Embryonic facial prominence (tissue), 1 donor: ENCODE results near the gene INPP4B.

Experiments
- DNase-seq: peaks from one replicate; pipeline ENCODE4 v3.0.0-alpha.2; 2016; ENCODE audit errors: extremely low spot score

The INPP4B gene

DNA sequence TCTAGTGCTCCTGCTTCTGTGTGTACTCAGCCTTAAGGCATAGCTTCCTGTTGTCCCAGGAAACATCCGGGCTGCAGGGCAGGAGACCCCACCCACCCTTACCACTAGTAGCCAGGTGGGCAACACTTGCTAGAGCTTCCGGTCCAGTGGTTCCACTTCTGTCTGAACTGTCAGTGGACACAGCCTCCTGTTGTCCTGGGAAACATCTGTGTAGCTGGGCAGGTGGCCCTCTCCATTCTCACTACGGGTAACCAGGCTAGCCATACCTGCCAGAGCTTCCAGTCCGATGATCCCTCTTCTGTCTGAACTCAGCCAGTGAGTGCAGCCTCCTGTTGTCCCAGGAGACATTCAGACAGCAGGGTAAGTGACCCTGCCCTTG is 372.2 kb downstream of the INPP4B start:
- no peak for DNase-seq

DNA sequence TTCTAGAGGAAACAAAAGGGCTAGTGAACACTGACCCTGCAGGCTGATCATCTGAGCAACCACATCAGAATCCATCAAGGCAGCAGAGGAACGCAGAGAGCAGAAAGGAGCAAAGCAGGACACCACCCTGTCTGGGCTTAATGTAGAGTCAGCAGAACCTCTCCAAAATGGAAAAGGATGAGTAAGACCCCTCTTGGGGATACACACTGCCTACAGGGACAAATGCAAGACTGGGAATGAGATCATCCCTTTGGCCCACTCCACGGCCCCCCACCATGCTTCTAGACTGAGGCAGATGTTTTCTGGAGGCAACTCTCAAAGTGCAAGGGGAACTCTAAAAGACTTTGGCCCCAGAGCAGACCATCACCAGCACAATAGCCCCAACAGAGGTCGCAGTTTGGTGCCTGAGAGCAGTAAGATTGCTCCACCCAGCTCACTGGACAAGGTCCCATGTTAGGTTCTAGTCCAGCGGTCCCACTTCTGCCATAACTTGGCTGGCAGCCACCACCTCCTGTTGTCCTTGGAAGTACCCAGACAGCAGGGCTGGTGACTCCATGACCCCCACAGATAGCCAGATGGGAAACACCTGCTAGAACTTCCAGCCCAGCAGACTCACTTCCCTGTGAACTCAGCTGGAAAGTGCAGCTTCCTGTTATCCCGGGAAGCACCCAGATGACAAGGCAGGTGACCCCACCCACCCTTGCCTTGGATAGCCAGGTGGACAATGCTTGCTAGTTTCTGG is 372.7 kb downstream of the INPP4B start:
- no peak for DNase-seq

DNA sequence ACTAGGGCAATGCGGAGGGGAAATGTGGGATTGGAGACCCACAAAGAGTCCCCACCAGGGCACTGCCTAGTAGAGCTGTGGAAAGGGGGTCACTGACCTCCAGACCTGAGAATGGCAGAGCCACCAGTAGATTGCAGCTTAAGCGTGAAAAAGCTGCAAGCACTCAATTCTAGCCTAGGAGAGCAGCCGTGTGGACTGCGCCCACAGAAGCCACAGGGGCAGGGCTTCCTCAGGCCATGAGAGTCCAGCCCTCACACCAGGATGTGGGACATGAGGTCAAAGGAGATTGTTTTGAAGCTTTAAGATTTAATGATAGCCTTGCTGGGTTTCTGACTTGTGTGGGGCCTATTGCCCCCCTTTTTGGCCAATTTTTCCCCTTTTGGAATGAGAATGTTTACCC is 379.0 kb downstream of the INPP4B start:
- no peak for DNase-seq

DNA sequence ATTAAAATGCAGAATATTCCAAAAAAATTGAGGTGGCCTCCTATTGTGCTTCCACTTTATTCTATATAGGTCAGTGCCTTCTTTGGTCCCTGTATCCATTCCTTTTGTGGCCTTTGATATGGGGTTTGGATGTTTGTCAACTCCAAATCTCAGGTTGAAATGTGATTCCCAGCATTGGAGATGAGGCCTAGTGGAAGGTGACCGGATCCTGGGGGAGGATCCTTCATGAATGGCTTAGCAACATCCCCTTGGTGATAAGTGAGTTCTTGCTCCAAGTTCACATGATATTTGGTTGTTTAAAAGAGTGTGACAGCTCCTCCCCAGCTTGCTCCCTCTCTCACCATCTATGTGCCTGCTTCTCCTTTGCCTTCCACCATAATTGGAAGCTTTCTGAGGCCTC is 380.6 kb downstream of the INPP4B start:
- no peak for DNase-seq

DNA sequence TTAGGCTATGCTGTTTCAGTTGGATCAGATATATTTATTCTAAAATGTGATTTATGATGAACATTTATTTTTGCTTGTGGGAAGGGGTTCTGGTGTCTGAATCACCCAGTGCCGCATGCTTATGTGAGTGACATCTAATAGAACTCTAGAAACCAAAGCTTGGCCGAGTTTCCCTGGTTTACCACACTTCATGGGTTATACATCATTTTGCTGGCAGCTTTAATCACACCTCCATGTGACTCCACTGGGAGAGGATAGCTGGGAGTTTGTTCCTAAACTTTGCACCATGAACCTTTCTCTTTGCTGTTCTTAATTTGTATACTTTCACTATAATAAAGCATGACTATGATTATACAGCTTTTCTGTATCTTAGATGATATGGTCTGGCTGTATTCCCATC is 382.9 kb downstream of the INPP4B start:
- DNase-seq, result no peak

DNA sequence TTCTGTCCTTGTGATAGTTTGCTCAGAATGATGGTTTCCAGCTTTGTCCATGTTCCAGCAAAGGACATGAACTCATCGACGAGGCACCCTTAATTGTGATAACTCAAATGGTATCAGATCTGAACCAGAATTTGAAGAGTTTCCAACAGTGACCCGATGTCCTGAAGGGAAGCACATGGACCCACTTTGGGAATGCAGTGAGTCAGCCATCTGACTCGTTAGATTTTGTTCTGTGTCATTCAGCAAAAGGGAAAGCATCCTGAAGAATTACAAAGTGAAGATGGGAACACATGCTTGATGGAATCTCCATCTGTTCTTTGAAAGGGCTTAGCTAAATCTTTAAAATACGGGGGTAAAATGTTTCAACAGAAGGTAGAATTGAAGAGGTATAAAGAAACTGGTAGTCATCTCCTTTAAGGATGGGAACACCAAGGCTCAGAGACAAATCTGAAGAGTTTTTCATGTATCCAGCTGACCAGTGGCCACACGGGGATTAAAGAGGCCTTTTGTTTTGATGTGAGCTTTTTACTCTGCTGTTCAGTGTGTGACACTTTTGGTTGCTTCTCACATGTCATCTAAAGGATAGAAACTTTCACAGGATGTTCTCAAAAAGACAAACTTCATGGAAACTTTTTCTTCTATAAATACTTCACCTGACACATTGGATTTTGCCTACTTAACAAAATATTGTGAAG is 393.8 kb downstream of the INPP4B start:
- no peak for DNase-seq

DNA sequence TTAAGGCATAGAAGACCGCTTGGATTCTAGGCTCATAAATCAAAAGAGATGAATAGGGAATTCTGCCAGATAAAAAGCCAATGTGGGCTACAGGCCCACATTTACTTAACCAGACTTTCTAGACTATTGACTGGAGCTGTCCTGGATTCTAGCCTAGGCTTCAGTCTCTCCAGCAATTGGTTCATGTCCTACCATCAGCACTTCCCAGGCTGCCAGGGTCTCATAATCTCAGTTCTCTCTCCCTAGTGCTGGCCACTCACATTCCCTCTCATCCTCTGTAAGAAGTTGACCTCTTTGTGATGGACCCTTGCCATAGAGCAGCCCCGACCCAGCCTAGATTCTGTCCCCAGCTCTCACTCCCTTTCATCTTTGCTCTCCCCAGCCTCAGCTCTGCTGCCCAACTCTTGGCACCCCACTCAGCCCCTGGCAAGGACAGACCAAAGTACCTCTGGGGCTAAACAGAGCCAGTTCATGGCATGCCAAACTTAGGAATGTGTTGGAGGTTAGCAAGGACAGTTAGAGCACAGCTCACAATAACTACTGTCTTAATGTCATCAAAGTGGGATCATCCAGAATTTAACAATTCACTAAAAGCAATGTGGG is 396.2 kb downstream of the INPP4B start:
- DNase-seq, result no peak

DNA sequence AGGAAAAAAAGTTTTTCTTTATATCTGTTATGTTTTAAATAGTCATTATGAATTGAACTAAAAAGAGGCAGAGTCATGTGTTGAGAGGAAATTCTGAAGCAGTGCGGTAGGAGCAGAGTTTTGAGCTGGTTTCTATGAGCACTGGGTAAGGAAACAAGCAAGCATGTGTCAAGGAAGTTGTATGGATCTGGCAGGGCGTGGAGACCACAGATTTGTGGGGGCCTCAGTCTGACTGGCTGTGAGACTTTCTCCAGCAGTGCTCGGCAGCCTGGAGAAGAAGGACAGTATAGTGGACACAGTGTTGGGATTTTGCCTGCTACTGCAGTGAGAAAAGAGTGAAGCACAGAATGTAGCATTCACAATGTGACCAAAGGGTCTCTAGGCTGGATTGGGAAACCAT is 399.1 kb downstream of the INPP4B start:
- no peak for DNase-seq

DNA sequence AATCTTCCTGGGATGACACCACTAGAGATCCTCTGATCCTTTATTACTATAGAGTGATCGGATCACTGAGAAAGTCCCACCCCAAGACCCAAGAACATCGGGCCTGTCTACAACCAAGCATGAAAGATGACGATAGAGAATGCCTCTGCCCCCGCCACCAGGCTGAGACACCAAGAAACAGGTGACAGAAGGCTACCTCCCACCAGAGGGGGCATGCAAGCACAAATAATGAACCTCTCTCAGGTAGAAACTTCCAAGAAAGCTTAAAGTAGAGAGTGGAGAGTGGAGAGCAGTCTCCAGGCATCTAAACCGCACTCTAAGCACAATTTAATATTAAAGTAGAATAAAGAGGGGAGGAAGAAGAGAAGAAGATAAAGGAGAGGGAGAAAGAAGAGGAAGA is 402.6 kb downstream of the INPP4B start:
- no peak for DNase-seq

DNA sequence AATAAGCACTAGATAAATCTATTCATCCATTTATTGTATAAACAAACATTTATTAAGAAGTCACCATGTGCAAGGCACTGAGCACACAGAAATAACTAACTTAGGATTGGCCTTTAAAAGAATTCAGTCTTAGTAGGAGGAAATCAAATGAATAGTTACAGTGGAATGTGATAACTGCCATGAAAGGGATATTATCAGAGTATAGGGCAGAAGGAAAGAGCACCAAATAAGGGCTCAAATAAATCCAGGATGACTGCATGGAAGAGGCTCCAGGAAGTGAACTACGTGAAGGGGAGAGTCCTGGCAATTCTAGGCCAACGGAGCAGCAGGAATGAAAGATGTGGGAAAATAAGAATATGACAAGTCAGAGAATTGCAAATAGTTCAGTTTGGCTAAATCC is 406.0 kb downstream of the INPP4B start:
- no peak for DNase-seq

DNA sequence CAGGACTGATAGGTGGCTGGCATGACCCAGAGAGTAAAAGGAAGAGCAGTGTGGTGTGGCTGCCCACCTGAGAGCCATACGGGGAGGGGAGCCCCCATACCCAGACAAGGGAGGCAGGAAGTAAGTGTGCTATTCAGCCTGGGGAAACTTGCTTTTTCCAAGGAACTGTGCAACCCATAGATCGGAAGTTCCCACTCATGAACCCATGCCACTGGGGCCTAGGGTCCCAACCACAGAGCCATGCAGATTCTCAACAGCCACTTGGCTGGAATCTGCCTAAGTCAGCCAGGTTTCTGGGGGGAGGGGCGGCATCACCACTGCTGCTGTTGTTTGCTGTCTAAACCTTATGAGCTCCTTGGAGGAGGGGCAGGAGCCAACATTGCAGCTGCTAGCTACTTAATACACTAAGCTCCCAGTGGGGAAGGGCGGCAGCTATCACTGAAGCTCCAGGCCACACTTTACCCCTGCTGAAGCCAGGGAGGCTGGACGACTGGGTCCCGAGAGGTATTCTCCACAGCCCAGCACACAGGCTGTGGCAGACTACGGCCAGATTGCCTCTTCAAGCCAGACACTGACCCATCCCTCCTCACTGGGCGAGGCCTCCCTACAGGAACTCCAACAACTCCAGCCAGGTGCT is 410.4 kb downstream of the INPP4B start:
- no peak for DNase-seq

DNA sequence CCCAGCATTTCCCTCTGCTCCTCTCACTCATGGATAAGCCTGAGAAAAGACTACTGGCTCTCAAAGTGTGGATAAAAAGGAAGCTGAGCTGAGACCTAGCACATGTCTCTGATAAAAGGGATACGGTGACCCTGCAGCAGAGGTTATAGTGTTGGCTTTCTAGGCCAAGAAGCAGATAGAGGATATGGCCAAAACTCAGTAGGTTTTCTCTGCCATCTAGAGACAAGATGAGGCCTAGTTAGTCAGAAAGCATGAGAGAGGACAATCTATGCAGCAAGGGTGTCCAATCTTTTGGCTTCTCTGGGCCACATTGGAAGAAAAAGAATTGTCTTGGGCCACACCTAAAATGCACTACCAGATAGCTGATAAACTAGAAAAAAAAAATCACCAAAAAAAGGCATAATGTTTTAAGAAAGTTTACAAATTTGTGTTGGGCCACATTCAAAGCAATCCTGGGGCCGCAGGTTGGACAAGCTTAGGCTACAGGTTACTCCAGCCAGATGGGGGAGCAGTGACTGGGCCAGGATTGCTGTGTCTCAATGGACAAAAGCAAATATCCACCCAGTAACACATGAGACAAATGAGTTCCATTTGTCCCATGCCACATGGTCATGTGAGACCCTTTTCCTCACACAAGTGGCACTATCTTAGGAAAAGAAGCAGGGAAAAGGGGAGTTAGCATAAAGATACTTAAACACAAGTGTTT is 411.4 kb downstream of the INPP4B start:
- DNase-seq, result no peak

DNA sequence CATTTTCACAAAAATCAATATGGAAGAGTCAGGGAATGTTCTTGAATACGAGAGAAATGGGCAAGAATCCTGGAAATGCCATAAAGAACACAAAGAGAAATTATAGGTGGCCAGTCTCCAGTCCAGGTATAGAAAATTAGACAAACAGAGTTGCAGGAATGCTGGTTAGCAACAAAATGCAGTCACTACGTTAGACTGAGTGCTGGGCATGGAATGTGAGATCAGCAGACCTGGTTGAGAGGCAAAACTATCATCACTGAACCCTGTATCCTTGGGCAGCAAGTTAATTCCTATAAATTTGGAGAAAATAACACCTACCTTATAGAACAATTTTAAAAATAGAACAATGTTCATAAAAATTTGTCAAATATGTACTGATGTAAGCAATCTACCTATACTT is 417.4 kb downstream of the INPP4B start:
- DNase-seq, result no peak

DNA sequence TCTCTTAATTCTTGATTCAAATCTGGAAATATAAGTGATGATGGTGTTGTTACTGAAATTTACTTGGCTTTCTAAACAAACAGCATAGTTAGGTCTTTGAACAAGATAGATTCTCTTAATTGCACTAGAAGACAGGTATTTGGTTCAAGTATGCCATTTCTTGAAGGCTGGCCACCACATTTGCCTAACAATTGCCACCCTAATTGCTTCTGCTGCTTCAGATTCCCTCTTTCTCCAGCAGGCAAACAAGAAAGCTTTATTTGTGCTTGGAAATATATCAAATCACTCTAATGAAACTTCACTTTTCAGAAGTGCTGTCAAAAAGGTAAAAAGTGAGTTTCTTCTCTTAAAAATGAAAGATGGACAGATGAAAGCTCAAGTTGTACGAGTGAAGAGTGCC is 418.6 kb downstream of the INPP4B start:
- no peak for DNase-seq

DNA sequence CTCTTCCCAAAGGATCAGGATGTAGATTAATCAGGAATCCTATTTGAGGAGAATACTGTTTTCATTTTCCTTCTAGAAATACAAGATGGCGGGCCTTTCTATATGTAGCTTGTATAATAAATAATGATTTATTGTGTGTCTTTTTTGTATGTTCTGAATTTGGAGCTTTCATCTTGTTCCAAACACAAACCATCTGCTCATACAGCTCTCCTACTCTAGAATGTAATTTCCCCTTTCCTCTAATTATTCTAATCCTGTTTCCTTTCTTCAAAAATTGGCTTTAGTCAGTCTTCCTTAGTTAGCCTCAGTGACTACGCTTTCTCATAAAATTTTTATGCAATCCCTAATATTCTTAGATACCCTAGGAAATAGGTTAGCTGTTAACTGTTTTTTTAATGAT is 422.2 kb downstream of the INPP4B start:
- DNase-seq, result no peak

DNA sequence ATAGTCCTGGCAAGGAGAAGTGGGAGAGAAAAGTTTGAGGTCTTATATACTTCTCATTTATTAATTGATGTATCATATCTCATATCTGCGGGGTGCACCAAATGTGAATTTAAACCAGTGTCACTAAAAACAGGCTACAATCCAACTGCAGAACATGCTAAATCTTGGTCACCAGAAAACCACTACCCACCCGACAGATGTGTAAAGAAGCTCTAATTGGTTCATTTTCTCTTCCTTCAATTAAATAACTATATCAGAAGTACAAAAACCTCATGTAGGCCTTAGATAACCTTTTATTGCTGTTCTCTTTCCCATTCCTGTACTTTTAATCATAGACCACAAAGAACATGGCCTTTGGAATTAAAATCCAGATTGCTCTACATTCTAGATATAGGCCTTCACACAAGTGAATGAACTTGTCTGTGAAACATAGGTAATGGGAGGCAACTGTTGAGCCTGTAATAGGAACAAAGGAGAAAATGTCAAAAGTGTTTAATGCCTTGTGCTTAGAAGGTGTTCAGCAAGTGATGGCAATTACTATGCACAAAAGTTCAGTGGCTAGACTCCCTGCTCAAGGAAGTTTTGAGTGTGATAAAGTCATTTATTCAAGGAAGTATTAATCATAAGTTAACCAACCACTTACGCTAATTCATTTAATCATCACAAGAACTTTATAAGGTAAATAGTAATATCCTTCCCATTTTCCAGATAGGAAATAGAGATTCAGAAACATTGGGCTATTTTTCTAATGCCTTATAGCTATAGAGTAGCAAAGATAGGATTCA is 425.6 kb downstream of the INPP4B start:
- DNase-seq, result no peak

DNA sequence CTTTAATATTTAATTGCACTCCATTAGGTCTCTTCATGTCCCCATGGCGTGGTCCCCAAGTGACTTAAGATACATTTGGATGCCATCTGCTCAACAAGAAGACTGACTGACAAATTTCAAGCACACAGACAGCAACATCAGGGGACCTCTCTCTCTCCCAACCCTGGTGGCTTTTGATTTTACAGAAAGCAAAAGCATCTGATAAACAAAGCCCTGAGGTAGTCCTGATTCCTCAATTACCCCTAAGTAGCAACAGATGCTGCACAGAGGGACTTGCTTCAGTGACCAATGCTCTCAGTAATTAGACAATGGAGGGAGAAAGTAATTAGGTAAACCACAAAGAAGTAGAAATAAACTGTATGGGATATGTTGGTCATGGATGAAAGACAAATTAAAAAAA is 426.4 kb downstream of the INPP4B start:
- DNase-seq, result no peak

DNA sequence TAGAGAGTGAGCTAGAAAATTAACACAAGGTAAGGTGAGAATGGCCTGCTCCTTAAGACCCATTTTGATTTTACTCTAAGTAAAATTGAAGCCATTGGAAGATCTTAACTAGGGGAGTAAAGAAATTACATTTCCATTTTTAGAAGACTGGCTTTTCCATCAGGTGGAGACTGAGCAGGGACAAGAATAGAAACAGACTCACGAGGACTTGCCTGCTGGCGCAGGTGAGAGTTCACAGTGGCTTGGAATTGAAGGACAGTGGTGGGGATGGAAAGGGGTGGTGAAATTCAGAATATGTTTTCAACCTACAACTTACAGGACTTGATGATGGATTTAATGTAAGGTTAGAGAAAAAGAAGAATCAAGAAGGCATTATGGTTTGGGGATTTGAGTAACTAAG is 427.4 kb downstream of the INPP4B start:
- DNase-seq, result no peak

DNA sequence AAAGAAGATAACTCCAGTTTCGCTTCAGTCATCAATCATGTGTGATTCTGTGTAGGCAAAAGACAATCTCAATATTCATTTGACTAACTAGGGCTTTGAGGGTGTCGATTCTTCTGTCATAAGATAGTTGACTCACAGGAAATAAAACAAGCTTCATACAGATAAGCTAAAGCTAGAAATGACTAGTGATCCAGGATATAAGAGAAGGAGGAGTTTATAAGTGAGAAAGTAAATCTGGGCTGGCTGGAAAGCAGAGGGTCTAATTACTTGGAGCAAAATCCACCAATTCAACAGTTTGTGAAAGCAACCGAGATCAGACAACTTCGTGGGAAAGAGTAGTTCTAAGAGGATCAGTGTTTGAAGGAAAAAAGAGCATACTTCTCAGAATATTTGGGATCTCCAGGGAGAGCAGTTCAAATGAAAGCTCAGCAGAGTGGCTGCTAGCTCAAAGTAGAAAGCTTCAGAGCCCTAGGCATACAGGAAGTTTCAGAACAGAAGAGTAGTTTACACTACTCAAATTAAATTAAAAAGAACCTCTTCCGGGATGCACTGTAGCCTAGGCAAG is 429.3 kb downstream of the INPP4B start:
- DNase-seq, result no peak

DNA sequence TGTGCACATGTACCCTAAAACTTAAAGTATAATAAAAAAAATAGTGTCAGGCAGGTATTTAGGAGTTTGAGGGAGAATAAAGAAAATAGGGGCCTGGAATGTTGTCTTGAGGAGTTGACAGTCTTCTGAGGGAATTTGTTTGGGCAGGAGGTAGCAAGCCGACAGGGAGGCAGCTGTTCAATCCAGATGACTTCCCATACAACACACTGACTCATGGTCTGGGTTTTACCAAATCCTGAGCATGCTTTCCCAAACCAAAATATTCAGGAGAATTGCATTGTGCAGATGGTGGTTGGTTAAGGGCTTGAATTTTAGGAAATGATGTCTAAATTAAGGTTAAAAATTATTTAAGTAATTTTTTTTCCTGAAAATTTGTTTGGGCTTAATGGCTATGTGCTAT is 430.0 kb downstream of the INPP4B start:
- no peak for DNase-seq

DNA sequence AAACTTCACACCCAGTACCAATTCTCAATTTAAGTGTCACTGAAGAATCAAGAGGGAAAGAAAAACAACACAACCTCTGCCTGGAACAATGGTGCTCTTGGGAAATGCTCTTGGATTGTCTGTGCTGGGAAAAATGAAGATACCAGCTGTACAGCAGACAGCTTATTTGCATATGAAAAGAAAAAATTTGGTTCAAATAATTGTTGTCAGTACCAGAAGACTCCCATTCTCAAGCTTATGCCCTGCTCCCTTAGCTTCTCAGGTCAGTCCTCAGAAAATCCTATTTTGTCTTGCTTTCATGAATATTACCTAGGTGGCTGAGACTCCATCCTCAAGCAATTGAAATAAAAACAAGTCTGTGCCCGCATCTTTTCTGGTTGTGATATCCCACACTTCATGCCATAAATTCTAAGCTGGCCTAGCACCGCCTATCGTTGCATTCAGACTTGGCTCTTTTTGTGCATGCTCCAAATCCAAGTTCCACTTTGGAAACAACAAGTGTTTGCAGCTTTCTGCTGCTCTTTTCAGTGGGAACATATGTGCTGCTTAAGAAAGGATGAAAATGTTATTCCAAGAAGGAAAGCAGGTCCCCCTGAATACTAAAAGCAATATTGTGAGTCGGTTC is 431.6 kb downstream of the INPP4B start:
- DNase-seq, result no peak
